HepG2 (cell line): ENCODE measurements around the gene ZNF541. TPM values are rescaled to one million over a fixed set of nuclear protein-coding genes. Genes with fewer than 3 reads are reported as not detected.

Source experiments
- ELF1 ChIP-seq: sonication (generic); formaldehyde crosslinking; IDR thresholded peaks from 2 replicates; pipeline ENCODE4 v1.4.0; 2020; ENCODE audit warnings: missing genetic modification reagents
- JUNB ChIP-seq: sonication (generic); formaldehyde crosslinking; IDR thresholded peaks from 2 replicates; pipeline ENCODE4 v1.8.0; 2022; ENCODE audit warnings: missing genetic modification reagents, mild to moderate bottlenecking, borderline replicate concordance
- KDM3A ChIP-seq: IDR thresholded peaks from 2 replicates; pipeline ENCODE4 v1.6.1; 2018; ENCODE audit warnings: low read depth, missing compliant biosample characterization
- KLF12 ChIP-seq: sonication (generic); formaldehyde crosslinking; IDR thresholded peaks from 2 replicates; pipeline ENCODE4 v1.4.0; 2020; ENCODE audit warnings: missing genetic modification reagents, borderline replicate concordance
- MIXL1 ChIP-seq: IDR thresholded peaks from 2 replicates; pipeline ENCODE4 v1.6.1; 2016
- ONECUT2 ChIP-seq: sonication (generic); formaldehyde crosslinking; IDR thresholded peaks from 2 replicates; pipeline ENCODE4 v1.4.0; 2020; ENCODE audit warnings: missing genetic modification reagents
- PRMT3 ChIP-seq: sonication (generic); formaldehyde crosslinking; IDR thresholded peaks from 2 replicates; pipeline ENCODE4 v1.8.1; 2022; ENCODE audit warnings: low read depth, mild to moderate bottlenecking, moderate library complexity, missing genetic modification reagents, borderline replicate concordance
- U2AF2 ChIP-seq: fragments of 200-400 bp; formaldehyde crosslinking; IDR thresholded peaks from 2 replicates; pipeline ENCODE4 v1.6.1; 2017; ENCODE audit warnings: low read depth, mild to moderate bottlenecking, low read length
- YEATS4 ChIP-seq: sonication (generic); formaldehyde crosslinking; IDR thresholded peaks from 2 replicates; pipeline ENCODE4 v1.4.0; 2020; ENCODE audit warnings: missing genetic modification reagents, borderline replicate concordance
- ZNF264 ChIP-seq: sonication (generic); formaldehyde crosslinking; IDR thresholded peaks from 2 replicates; pipeline ENCODE4 v1.4.0; 2020; ENCODE audit warnings: missing genetic modification reagents
- ZNF407 ChIP-seq: sonication (generic); formaldehyde crosslinking; IDR thresholded peaks from one replicate; pipeline ENCODE4 v1.5.1; 2020; ENCODE audit warnings: mild to moderate bottlenecking, missing genetic modification reagents; ENCODE audit errors: not compliant biosample characterization
- polyA plus RNA-seq, 8 experiments: library from polyadenylated mRNA; depleted of rRNA in 3 of 8; stranded (reverse) in 7 of 8; unstranded in 1 of 8; fragments of >200 nt; fragmentation: Illumina TruSeq in 4 of 8; extraction: Trizol in 4 of 8; gene quantifications; 2 replicates each; pipeline versions ENCODE4 v1.2.1 to v1.2.3, GENCODE V29; 2011 to 2016; ENCODE audit warnings: low read depth in 4 of 8, missing spikeins in 1 of 8, mixed read lengths in 1 of 8; ENCODE audit not compliant: insufficient read depth in 1 of 8
- total RNA-seq, 5 experiments: library from RNA; depleted of rRNA; stranded (reverse); fragments of >200 nt; fragmentation: Illumina TruSeq; extraction: Trizol; gene quantifications; 2 replicates each; pipeline ENCODE4 v1.2.3, GENCODE V29; 2016; ENCODE audit warnings: low read depth in 1 of 5
- TF ChIP-seq, protein P1 (sequence below): sonication (generic); formaldehyde crosslinking; IDR thresholded peaks from 2 replicates; pipeline ENCODE4 v1.8.1; 2023; ENCODE audit warnings: mild to moderate bottlenecking, inconsistent platforms, moderate library complexity, missing genetic modification reagents, borderline replicate concordance
- TF ChIP-seq, protein P2 (sequence below): sonication (generic); formaldehyde crosslinking; IDR thresholded peaks from 2 replicates; pipeline ENCODE4; 2020; ENCODE audit warnings: missing genetic modification reagents, mild to moderate bottlenecking, borderline replicate concordance
- TF ChIP-seq, protein P3 (sequence below): sonication (generic); formaldehyde crosslinking; IDR thresholded peaks from 2 replicates; pipeline ENCODE4 v1.5.0; 2020; ENCODE audit warnings: missing genetic modification reagents

ZNF541 gene
- total and polyA plus RNA-seq, 2 of the 13 experiments (the other 11 are each of a cell fraction or from before 2014, with no cell fraction given): 0.03 to 0.04 TPM

DNA sequence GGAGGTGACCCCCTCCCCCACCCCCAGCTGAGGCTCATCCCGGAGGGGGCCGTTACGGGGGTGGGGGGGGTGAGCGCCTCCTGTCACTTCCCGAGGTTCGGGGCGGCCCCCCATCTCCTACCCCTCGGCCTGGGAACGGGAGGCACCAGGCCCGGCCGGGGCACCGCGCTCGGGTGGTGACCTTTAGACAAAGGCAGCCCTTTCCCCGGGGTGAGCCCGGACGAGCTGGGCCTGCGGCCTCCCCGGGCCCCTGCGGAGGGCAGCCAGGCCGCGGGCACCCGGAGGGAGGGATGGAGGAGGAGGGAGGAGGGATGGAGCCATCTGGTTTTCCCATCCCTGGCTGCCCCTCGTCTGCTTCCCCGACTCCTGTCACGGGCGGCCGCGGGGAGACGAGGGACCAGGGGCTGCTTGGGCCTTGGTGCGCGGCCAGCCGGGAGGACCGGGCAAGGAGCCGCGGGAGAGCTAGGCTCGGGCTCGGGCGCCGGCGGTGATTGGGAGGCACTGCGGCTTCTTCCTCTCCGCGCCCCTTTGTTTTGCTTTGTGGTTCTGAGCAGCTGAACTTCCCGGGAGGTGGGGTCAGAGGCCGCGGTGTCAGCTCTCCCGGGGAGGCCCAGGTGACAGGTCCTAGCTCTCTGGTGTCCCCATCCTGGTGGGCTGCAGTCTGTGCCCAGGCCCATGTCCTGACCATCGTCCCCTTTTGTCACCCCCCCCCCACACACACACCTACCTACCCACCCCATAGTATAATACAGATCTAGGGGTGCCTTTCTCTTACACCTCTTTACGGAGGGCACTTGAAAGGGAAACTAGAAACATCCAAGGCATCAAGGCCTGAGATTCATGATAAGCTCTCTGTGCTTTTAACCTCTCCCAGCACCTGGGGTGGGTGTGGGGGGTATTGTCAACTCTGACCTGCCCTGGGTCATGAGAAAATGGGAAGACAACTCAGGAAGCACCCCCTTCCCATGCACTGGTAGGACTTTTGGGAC, 37.3 kb upstream of the ZNF541 start (continued):
- TF ChIP-seq, protein P1, sequence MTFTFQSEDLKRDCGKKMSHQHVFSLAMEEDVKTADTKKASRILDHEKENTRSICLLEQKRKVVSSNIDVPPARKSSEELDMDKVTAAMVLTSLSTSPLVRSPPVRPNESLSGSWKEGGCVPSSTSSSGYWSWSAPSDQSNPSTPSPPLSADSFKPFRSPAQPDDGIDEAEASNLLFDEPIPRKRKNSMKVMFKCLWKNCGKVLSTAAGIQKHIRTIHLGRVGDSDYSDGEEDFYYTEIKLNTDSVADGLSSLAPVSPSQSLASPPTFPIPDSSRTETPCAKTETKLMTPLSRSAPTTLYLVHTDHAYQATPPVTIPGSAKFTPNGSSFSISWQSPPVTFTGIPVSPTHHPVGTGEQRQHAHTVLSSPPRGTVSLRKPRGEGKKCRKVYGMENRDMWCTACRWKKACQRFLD: 0 out of 2 replicates have a peak, but pooled peaks have one; percentile 59
- TF ChIP-seq U2AF2: no peak
- TF ChIP-seq, protein P2, sequence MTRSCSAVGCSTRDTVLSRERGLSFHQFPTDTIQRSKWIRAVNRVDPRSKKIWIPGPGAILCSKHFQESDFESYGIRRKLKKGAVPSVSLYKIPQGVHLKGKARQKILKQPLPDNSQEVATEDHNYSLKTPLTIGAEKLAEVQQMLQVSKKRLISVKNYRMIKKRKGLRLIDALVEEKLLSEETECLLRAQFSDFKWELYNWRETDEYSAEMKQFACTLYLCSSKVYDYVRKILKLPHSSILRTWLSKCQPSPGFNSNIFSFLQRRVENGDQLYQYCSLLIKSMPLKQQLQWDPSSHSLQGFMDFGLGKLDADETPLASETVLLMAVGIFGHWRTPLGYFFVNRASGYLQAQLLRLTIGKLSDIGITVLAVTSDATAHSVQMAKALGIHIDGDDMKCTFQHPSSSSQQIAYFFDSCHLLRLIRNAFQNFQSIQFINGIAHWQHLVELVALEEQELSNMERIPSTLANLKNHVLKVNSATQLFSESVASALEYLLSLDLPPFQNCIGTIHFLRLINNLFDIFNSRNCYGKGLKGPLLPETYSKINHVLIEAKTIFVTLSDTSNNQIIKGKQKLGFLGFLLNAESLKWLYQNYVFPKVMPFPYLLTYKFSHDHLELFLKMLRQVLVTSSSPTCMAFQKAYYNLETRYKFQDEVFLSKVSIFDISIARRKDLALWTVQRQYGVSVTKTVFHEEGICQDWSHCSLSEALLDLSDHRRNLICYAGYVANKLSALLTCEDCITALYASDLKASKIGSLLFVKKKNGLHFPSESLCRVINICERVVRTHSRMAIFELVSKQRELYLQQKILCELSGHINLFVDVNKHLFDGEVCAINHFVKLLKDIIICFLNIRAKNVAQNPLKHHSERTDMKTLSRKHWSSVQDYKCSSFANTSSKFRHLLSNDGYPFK (CRISPR knock-in tag): no peak; the same call in 1 of the 2 replicates
- TF ChIP-seq ONECUT2 (CRISPR knock-in tag): no peak
- TF ChIP-seq KLF12 (CRISPR knock-in tag): no peak
- TF ChIP-seq PRMT3 (CRISPR knock-in tag): no peak
- TF ChIP-seq ZNF407 (CRISPR knock-in tag): no peak
- TF ChIP-seq ELF1 (CRISPR knock-in tag): no peak
- no peak for TF ChIP-seq MIXL1 (CRISPR knock-in tag)
- TF ChIP-seq JUNB (CRISPR knock-in tag): no peak
- TF ChIP-seq, protein P3, sequence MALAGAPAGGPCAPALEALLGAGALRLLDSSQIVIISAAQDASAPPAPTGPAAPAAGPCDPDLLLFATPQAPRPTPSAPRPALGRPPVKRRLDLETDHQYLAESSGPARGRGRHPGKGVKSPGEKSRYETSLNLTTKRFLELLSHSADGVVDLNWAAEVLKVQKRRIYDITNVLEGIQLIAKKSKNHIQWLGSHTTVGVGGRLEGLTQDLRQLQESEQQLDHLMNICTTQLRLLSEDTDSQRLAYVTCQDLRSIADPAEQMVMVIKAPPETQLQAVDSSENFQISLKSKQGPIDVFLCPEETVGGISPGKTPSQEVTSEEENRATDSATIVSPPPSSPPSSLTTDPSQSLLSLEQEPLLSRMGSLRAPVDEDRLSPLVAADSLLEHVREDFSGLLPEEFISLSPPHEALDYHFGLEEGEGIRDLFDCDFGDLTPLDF (CRISPR knock-in tag): no peak
- TF ChIP-seq YEATS4 (CRISPR knock-in tag): peak; percentile 60; the same call in 1 of the 2 replicates
- 0 out of 2 replicates have a peak, but pooled peaks have one; percentile 34 for TF ChIP-seq ZNF264
- TF ChIP-seq KDM3A (CRISPR knock-in tag): no peak
